NB4 (cell line): ENCODE measurements around the gene SUMO2.

Experiments
- DNase-seq: peaks from one replicate; pipeline ENCODE4 v3.0.0; 2010; ENCODE audit warnings: low read depth
- H3K4me3 ChIP-seq: one replicate; pipeline ENCODE4 v1.5.1; 2011; ENCODE audit warnings: mild to moderate bottlenecking, low read depth, low read length, moderate library complexity
- MYC ChIP-seq: IDR thresholded peaks from 2 replicates; pipeline ENCODE4 v1.6.1; 2011; ENCODE audit warnings: low read depth, low read length
- POLR2A ChIP-seq: IDR thresholded peaks from 2 replicates; pipeline ENCODE4 v1.6.1; 2011; ENCODE audit warnings: mild to moderate bottlenecking; ENCODE audit not compliant: insufficient read length; ENCODE audit errors: extremely low read depth
- TF ChIP-seq, protein P1 (sequence below): IDR thresholded peaks from 2 replicates; pipeline ENCODE4 v1.6.1; 2011; ENCODE audit warnings: low read depth, low read length
- TF ChIP-seq, protein P2 (sequence below): IDR thresholded peaks from one replicate; pipeline ENCODE4 v1.5.1; 2012; ENCODE audit warnings: low read depth, low read length

Gene SUMO2

GRCh38 chr17:75182569-75183436 is at the start of gene SUMO2:
TSS of gene SUMO2 (minus strand) at chr17:75182959. CDS start at chr17:75182834, 125 bp downstream.
- no peak for TF ChIP-seq POLR2A
- peak; percentile 53 for TF ChIP-seq MYC
- TF ChIP-seq, protein P1, sequence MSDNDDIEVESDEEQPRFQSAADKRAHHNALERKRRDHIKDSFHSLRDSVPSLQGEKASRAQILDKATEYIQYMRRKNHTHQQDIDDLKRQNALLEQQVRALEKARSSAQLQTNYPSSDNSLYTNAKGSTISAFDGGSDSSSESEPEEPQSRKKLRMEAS: peak; percentile 14; the same call in 1 of the 2 replicates
- TF ChIP-seq, protein P2, sequence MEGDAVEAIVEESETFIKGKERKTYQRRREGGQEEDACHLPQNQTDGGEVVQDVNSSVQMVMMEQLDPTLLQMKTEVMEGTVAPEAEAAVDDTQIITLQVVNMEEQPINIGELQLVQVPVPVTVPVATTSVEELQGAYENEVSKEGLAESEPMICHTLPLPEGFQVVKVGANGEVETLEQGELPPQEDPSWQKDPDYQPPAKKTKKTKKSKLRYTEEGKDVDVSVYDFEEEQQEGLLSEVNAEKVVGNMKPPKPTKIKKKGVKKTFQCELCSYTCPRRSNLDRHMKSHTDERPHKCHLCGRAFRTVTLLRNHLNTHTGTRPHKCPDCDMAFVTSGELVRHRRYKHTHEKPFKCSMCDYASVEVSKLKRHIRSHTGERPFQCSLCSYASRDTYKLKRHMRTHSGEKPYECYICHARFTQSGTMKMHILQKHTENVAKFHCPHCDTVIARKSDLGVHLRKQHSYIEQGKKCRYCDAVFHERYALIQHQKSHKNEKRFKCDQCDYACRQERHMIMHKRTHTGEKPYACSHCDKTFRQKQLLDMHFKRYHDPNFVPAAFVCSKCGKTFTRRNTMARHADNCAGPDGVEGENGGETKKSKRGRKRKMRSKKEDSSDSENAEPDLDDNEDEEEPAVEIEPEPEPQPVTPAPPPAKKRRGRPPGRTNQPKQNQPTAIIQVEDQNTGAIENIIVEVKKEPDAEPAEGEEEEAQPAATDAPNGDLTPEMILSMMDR: no peak
- H3K4me3 ChIP-seq: peak within 1 kb of the TSS; percentile 99
- peak; percentile 96 for DNase-seq

DNA sequence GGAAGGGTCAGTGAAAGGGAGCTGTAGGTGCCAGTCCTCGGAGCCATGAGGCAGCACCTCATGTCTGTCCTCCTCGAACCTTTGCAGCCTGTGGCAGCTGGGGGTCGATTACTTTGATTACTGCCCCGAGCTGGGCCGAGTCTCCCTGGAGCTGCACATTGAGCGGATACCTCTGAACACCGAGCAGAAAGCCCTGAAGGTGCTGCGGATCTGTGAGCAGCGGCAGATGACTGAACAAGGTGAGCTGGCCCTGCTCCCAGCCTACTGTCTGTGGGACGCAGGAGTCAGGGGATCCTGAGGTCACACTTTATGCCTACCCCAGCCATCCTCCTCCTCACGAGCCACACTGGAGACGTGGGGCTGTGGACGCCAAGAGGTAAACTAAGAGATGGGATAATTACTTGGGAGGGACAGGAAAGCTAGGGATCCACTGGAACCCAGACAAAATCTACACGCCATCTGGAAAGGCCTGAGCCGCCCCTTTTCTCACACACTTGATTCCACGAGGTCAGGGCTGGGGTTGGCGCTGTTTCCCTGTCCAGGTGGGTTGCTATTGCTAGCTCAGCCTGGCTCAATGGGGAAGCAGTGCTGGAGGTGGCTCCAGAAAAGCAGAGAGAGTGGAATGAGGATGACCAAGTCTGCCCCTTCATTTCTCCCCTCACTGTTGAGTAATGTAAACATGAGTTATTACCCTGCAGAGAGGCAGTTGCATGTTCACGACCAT is 49.1 kb upstream of the SUMO2 start:
- DNase-seq: no peak
- H3K4me3 ChIP-seq: no peak overlapping the region
- TF ChIP-seq MYC (no peak), POLR2A (no peak)
- TF ChIP-seq, protein P1: no peak

DNA sequence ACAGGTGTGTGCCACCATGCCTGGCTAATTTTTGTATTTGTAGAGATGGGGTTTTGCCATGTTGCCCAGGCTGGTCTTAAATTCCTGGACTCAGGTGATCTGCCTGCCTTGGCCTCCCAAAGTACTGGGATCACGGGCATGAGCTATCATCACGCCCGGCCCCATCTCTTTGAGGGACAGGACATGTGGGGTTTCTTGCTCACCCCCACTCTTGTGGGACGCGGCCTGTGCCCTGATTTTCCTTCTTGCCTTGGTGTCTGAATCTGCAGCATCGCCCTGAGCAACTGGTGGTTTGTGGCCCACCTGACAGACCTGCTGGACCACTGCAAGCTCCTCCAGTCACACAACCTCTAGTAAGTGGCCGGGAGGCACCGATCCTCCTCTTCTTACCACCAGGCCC is 48.3 kb upstream of the SUMO2 start:
- TF ChIP-seq POLR2A (no peak), MYC (no peak)
- TF ChIP-seq, protein P1: no peak
- TF ChIP-seq, protein P2: no peak
- no peak overlapping the region for H3K4me3 ChIP-seq
- DNase-seq: no peak

GRCh38 chr17:75228847-75229246 is 46.1 kb upstream of the SUMO2 start:
- no peak overlapping the region for H3K4me3 ChIP-seq
- DNase-seq: peak; percentile 61
- TF ChIP-seq MYC: no peak
- TF ChIP-seq, protein P2: no peak
- TF ChIP-seq POLR2A: no peak
- TF ChIP-seq, protein P1: no peak

GRCh38 chr17:75228305-75228704 is 45.5 kb upstream of the SUMO2 start:
- peak; percentile 85 for DNase-seq
- no peak overlapping the region for H3K4me3 ChIP-seq
- TF ChIP-seq MYC (no peak), POLR2A (no peak)
- TF ChIP-seq, protein P1: no peak
- TF ChIP-seq, protein P2: no peak

GRCh38 chr17:75227729-75228128 is 45.0 kb upstream of the SUMO2 start:
- TF ChIP-seq, protein P2: no peak
- TF ChIP-seq MYC (no peak), POLR2A (no peak)
- TF ChIP-seq, protein P1: no peak
- DNase-seq: no peak

More at GRCh38 chr17:75227729-75228128, 45.0 kb upstream of the SUMO2 start:
- H3K4me3 ChIP-seq: no peak overlapping the region
